RPMI7951 (cell line): ENCODE data around the gene GRIN1. TPM values are rescaled to one million over a fixed set of nuclear protein-coding genes. Genes with fewer than 3 reads are reported as not detected.

Source experiments
- DNase-seq: peaks from one replicate; pipeline ENCODE4 v3.0.0-alpha.2; 2012; ENCODE audit warnings: low read depth
- total RNA-seq: library from RNA; depleted of rRNA; stranded (reverse); fragments of >200 nt; shearing (Covaris generic); gene quantifications from 2 replicates; pipeline ENCODE4 v1.2.3, GENCODE V29; 2014

Gene GRIN1
- total RNA-seq, 1 experiment from 2014 or later, result not detected

DNA sequence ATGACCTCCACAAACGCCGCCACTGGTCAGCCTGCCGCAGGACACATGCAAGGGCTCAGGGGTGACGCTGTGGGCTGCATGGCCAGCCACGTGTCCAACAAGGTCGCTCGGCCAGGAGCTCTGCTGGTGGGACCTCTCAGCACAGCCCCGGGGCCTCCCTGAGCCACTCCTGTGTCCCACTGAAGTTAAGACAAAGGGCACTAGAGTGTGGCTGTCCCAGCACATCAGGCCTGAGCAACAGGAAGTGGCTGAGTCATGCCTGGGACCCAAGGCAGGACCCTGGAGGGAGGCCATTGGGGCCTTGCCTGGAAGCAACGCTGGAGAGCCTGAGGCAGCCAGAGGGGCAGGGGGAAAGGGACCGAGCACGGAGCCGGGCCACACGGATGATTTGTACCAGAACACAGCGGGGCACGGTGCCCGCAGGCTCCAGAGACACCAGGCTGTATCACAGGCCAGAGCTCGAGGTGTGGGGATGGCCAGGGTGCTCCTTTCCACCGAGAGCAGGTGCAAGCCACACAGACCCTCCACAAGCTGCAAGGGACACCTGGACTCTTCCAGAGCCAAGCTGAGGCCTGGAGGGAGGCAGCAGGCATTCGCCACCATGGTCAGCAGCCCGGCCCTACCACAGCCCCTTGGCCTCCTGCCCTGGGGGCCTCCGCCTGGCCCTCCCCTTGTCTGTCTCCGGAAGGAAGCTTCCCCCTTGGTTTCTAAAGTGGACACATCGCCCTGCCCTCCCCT is 39.4 kb downstream of the GRIN1 start:
- DNase-seq, result peak; percentile 43

DNA sequence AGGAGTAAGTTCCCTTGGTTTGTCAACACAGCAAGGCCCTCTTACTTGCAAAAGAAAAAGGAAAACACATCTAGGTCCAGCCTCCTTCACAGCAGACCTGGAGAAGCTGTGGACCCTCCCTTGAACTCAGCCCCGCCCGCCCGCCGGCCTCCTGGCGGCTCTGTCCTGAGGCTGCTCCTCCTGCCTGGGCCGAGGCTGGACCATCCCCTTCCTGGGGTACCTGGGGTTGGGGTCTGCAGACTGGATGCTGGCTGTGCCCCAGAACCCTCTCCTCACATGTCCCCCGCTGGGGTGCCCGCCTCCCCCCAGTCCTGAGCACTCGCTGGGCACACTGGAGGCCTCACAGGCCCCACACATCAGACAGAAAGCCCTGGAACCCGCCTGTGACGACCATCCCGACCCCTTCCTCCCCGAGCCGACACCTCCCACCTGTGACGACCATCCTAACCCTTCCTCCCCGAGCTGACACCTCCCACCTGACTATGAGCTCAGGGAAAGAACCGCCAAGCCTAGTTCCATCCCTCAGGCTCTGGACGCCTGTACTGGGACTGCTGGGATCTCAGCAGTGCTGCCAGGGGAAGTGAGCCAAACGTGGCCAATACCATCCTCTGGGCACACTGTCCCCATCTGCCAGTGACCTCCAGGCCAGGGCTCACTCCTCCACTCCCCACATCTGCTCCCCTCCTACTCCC is 40.1 kb downstream of the GRIN1 start:
- DNase-seq, result no peak

DNA sequence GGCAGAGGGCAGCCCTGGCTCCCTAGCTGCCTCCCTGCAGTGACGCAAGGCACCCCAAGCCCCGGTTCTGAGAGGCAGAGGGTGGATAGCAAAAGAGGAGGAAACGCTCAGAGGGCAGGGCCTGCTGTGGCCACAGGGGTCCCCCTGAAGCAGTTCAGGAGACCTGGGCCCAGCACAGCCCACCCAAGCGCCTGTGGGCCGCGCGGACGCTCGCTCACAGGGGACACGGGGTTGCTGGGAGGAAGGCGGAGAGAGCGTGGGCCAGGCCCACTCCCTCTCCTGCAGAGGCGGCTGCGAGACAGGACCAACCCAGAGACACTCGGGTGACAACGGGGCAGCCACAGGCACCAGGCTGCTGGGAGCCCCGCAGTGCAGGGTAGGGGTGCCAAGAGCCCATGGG is 40.8 kb downstream of the GRIN1 start:
- DNase-seq, result no peak

DNA sequence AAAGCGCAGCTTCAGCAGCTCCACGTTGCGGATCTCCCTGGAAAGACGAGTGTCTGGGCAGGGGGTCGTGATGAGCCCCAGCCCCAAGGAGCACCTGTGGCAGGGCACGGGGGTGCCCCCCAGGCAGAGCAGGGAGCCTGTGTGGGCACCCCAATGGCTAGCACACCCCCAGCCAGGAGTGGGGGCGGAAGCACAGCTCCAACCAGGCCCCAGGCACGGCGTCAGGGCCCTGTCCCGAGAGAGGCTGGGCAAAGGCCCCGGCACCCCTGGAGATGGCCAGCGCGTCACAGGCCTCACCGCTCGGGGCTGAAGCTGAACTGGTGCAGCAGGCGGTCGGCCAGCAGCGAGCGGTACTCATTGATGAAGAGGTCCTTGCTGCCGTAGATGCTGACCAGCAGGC is 41.5 kb downstream of the GRIN1 start:
- DNase-seq, result no peak

DNA sequence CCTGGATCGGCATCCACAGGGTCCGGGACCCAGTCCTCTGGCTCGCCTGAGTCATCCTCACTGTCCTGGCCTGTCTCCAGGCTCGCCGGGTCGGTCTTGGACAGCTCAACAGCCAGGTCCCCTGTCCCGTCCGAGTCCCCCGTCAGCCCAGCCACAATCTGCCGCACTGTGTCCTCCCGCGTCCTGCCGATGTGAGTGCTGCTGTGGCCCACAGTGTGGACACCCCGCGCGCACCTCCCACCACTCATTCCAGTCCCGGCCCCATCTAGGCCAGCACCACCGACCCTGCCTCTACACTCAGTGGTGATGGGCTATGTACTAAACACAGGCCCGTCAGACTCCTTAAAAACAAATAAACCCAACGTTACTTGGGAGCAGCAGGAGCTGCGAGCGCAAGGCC is 42.7 kb downstream of the GRIN1 start:
- DNase-seq, result no peak

DNA sequence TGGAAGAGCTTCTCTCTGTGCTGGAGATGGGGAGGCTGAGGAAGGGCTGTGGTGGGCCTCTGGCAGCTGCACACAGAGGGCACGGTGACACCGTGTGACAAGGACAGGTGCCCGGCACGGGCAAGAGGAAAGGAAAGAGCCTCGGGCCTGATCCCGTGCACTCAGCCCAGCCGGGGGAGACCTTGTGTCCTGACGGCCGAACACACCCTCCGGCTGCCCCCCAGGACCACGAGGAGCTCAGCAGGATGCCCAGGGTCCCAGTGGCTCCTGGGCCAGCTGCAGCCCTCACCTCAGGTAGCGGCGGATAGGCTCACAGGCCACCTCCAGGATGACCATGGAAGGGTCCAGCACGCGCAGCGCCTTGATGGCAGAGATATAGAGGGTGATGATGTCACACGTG is 43.9 kb downstream of the GRIN1 start:
- DNase-seq, result no peak

DNA sequence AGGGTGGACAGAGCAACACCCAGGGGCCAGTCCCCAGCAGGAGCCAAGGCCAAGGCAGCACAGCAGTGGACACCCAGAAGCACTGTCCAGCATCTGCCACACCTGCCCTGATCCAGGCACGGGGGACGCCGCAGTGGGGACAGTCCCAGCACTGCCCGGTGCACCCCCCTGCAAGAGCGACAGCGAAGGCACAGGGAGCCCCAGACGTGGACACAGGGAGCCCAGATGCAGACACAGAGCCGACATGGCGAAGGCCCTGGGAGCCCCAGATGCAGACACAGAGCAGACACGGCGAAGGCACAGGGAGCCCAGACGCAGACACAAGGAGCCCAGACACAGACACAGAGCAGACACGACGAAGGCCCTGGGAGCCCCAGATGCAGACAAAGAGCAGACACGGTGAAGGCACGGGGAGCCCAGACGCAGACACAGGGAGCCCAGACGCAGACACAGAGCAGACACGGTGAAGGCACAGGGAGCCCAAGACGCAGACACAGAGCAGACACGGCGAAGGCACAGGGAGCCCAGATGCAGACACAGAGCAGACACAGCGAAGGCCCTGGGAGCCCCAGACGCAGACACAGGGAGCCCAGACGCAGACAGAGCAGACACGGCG is 45.1 kb downstream of the GRIN1 start:
- no peak for DNase-seq

DNA sequence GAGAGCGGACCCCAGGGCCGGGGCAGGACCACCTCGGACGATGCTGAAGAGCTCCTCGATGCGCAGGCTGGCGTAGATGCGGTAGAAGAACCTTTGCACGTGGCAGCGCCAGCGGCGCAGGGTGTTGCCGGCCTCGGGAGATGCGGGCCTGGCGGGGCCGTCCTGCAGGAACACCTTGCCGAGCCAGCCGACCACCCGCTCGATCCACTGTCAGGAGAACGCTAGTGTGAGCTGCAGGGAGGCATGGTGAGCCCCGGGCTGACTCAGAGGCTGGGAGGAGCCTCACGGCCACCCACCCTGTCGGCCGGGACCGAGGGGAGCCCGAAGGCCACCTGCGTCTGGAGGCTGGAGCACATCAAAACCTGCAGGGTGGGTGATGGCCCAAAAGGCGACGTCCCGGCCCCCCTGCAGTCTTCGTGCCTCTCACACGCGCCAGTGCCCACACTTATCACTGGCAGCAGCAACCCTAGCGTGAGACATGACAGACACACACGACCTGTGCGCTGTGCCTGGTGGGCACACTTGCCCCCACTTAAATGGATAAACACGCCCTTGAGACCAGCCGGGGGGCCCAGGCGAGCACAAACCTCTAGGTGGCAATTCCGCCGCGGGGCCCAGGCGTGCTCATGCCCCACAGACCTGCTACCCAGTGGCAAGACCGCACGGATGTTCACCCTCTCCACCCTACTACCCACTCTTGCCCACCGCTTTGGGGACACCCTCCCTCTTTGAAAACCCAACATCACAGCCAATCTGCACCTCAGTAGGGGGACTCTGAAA is 46.1 kb downstream of the GRIN1 start:
- no peak for DNase-seq

DNA sequence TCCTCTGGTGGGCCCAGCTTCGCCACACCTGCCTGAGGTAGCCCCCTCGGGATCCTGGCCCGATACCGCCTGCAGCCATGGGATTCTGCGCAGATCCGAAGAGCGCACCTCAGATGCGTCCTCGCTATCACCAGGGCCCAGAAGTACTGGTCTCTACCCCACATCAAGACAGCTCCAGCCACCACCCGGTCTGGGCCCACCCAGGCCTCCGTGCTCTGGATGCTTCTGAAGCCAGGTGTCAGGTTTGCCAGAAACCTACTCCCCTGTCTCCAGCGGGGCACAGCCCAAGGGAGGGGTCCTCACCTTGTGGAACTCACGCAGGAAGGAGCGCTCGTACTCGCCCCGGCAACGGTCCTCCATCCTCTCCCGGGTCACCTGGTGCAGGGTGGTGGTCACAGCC is 47.0 kb downstream of the GRIN1 start:
- no peak for DNase-seq

DNA sequence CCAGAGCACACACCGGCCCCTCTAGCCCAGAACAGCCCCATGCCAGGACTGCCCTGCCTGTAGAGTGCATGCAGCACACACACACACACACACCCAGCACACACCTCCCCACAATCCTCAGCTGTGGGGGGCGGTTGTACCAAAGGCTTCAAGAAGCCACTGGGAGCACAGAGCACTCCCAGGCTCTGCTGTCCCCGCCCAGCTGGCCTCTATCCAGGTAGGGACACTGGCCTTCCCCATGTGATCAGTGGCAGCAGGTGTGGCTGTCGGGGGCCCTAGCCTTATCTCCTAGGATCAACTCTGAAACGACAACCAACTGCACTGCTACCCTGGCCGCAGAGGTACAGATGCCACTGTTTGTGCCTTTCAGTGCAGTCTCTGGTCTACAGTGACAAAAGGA is 47.4 kb downstream of the GRIN1 start:
- DNase-seq, result no peak

DNA sequence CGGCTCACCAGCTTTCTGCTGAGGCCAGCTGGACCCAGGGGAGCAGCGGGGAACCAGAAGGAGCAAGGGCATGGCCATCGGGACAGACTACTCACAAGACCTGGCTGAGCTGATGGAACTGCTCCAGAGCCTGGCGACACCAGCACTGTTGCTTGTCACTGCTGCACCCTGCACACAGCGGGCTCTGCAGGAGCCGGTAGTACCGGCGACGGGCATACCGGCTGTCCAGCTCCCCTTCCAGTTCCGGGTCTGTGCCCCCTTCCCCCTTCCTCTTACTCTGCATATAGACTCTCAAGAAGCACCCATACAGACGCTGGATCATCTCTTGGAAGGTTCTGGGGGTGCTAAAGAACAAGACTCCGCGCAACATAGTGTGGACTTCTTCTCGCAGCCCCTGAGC is 48.4 kb downstream of the GRIN1 start:
- no peak for DNase-seq

DNA sequence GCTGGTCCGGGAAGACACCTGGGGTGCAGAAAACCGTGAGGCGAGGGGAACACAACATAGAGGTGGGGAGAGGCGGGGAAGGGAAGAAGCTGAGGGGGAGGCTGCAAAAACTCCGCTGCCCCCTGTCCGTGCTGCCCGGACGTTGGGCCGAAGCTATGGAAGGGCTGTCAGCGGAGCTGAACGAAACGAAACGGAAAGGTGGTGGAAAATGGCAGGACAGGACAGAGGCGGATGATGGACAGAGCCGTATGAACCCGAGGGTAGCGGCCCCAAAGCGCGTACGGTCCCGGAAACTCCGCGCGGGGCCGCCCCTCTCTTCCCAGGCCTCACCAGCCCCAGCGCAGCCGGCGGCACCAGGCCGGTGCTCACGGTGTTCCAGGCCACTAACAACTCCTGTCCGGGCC is 49.1 kb downstream of the GRIN1 start:
- no peak for DNase-seq

DNA sequence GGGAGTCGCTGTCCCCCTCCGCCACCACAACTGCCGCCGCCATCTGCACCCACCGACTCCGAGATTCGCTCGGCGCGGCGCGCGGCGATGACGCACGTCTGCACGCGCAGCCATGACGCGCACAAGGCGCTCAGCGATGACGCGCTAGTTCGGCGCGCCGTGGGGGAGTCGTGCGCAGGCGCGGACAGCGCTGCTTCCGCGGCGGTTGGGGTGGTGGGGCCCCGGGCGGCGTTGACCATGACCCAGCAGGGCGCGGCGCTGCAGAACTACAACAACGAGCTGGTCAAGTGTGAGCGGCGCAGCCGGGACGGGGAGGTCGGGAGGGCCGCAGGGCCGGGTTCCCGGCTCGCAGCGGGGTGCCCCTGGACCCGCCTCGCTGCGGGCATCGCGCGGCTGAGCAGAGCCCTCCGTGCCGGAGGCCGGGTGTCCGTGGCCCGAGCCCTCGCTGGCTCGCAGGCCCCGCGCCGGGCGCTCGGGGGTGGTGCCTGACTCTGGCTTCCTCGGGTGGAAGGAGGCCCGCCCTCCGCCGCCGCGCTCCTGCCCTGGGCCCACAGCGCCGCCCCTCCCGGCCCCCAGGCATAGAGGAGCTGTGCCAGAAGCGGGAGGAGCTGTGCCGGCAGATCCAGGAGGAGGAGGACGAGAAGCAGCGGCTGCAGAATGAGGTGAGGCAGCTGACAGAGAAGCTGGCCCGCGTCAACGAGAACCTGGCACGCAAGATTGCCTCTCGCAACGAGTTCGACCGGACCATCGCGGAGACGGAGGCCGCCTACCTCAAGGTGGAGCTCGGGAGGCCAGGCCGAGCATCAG is 49.7 kb downstream of the GRIN1 start, which contains the start of the genes ANAPC2 and SSNA1:
ANAPC2 (minus strand) TSS at position 71 of the 807 bp plus-strand sequence; CDS start at position 43, 28 bp downstream.
SSNA1 (plus strand) TSS at position 187 of the 807 bp plus-strand sequence; CDS start at position 238, 51 bp downstream.
- peak; percentile 89 for DNase-seq

DNA sequence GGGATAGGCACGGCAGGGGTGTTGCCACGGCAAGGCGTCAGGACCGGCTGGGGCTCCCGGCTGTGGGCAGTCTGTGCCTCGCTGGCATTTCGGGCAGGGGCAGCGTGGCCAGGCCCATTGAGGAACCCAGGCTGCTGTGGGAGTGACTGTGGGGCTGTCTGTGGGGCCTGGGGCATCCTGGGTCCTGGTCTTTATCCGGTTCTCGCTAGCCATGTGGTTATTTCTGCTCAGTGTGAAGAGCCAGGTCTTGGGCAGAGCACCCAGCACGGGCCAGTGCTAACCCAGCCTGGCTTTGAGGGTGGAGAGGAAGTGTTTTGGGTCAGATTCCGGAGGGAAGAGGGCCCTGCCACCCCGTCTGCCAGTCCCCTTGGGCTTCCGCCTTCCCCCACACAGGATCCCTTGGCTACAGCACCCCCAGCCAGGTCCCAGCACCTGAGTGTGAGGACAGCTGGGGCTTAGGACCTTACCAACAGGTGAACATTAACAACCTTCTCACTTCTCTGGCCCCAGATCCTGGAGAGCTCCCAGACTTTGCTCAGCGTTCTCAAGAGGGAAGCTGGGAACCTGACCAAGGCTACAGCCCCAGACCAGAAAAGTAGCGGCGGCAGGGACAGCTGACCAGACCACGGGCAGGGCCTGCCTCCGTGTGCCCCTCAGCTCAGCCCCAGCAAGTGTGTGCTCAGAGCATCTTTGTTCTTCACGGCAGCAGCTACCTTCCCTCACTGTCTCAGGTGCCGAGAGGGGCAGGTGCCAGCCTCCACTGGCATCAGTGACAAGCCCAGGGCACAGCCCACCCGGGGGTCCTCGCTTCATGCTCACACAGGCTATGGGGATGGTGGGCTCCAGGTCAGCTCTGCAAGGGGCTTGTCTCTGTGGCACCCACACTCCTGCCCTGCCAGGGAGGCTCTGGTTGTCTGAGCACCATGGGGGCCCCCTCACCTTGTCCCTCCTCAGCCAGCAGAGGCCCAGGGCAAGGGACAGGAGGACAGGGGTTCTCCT is 50.6 kb downstream of the GRIN1 start:
- DNase-seq, result no peak

DNA sequence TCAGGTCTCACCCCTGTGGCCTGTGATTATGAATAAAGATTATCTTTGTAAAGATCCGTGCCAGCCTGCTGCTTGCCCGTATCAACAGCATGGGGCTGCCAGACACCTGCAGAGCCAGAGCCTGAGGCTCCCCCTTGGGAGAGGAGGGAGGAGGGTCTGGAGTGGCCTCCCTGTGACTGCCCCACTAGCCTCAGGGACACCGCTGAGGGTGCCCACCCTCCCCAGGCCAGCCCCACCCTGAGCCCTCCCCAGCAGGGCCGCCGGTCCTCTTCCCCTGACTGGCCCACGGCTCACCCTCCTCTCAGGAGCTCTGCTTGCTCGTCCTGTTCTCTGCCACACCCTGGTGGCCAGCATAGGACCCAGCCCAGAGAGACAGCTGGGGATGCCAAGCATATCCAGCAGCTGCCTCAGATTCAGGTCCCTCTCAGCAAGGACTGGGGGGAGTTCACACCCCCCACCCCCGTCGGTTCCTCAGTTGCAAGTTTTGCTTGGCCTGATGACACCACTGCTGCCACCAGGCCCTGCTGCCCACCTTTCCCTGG is 51.4 kb downstream of the GRIN1 start:
- no peak for DNase-seq

DNA sequence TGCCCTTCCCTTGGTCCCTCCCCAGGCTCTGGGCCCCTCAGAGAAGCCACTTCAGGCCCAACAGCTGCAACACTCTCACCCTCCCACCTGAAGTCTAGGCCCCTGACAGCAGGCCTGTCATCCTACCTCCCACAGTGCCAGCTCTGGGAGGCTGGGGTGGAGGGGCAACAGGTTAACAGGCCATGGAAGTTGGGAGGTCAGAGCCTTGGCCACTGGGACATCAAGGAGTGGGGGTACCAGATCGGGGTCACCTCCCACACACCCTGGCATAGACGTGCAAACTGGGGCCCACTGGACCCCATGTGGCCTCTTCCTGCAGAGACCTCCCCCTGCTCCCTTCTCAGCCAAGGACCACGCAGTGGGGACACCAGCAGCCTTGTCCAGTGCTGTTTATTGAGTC is 52.3 kb downstream of the GRIN1 start:
- no peak for DNase-seq

DNA sequence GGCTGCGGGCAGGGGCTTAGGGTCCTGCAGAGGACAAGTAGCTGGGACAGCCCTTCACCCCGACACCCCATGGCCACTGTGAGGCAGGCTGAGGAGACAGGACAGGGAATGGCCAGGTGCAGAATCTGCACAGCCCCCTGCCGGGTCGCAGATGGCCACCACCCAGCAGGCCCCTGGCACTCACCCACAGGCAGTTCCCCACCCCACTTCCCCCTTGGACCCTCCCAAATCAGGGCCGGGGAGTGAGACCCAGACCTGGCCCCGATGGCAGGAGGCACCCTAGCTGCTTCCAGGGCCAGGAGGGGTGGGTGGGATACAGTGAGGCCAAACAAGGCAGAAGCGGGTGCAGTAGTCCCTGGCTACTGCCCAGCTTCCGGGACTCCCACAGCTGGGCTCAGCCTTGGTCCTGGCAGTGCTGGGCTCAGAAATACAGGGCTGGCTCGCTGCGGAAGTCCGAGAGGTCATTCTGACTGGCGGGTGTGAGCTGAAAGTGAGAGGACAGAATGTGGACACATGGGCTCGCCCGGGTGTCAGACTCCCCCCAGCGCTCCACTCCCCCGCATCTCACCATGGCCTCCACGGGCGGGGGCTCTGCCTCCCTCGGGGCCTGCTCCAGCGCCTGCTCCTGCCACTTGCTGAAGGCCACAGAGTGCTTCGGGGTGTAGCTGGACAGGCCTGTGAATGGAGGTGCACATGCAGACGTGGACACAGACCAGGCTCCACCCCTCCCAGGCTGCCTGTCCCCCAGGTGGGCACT is 52.9 kb downstream of the GRIN1 start:
- DNase-seq, result no peak

DNA sequence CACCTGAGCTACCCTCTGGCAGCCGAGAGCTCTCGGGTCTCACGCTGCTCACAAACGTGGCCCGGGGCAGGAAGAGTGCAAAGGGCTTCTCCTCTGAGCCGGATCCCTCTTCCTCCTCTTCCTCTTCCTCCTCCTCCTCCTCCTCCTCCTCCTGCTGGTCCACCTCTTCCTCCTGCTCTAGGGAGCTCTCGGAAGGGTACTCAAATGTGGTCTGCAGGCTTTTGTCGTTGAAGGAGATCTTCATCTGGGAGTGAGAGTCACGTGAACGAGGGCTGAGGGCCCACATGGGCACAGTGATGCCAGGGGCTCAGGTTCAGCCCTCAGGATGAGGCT is 53.5 kb downstream of the GRIN1 start:
- no peak for DNase-seq

DNA sequence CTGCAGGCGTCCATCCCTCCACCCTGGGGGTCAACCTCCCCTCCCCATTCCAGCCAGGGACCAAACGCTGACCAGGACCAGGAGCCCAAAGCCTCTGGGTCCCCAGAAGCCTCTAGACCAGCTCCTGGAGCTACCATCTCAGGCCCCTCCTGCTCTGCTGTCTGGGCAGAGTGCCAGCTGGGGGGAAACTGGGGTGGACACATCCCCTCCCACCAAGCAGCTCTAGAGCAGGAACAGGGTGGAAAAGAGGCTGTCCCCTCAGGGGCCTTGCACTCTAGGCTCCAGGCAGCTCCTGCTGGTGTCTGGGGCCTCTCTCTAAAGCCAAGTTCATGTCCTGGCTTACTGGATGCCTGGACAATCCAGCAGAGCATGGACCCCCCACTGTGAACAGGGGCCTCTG is 53.9 kb downstream of the GRIN1 start:
- no peak for DNase-seq
